CD1c-positive myeloid dendritic cell (primary cell): Measurements from ENCODE around the gene RALGAPA2.
A peak's percentile ranks its signal among the peaks of the same experiment; 100 is the strongest.

Experiments
- DNase-seq: peaks from one replicate; pipeline ENCODE4 v3.0.0-alpha.2; 2016; ENCODE audit errors: extremely low spot score

RALGAPA2 gene

GRCh38 chr20:20404633-20405032 is 307.8 kb downstream of the RALGAPA2 start:
- DNase-seq, result no peak

- no peak for DNase-seq
Observed at GRCh38 chr20:20401991-20402390, 310.5 kb downstream of the RALGAPA2 start.

GRCh38 chr20:20399531-20400500 is 312.6 kb downstream of the RALGAPA2 start:
- peak; percentile 4 for DNase-seq

GRCh38 chr20:20398123-20398522 is 314.3 kb downstream of the RALGAPA2 start:
- no peak for DNase-seq

GRCh38 chr20:20396794-20397193 is 315.6 kb downstream of the RALGAPA2 start:
- DNase-seq, result no peak

GRCh38 chr20:20395903-20396568 is 316.4 kb downstream of the RALGAPA2 start:
- no peak for DNase-seq

GRCh38 chr20:20395087-20395486 is 317.4 kb downstream of the RALGAPA2 start:
- DNase-seq, result no peak

- DNase-seq, result peak; percentile 60
Observed at GRCh38 chr20:20393207-20394120, 319.0 kb downstream of the RALGAPA2 start.

GRCh38 chr20:20391766-20392165 is 320.7 kb downstream of the RALGAPA2 start:
- no peak for DNase-seq

GRCh38 chr20:20391115-20391514 is 321.3 kb downstream of the RALGAPA2 start:
- DNase-seq, result no peak

GRCh38 chr20:20390393-20390792 is 322.1 kb downstream of the RALGAPA2 start:
- DNase-seq, result no peak

- no peak for DNase-seq
Observed at GRCh38 chr20:20386192-20386591, 326.3 kb downstream of the RALGAPA2 start.

- DNase-seq, result no peak
Observed at GRCh38 chr20:20375862-20376261, 336.6 kb downstream of the RALGAPA2 start.

- DNase-seq, result no peak
Observed at GRCh38 chr20:20373091-20373571, 339.3 kb downstream of the RALGAPA2 start.

- DNase-seq, result no peak
Observed at GRCh38 chr20:20371681-20372080, 340.8 kb downstream of the RALGAPA2 start.

- DNase-seq, result no peak
Observed at GRCh38 chr20:20371083-20371482, 341.4 kb downstream of the RALGAPA2 start.

- no peak for DNase-seq
Observed at GRCh38 chr20:20370094-20370575, 342.3 kb downstream of the RALGAPA2 start.

GRCh38 chr20:20369250-20370093 is 343.0 kb downstream of the RALGAPA2 start:
- DNase-seq, result no peak

- DNase-seq, result no peak
Observed at GRCh38 chr20:20368418-20369249, 343.8 kb downstream of the RALGAPA2 start.
